ENCODE results near the gene MT1H. TPM values are rescaled to one million over a fixed set of nuclear protein-coding genes. Genes with fewer than 3 reads are reported as not detected.

The MT1H gene
- total and polyA plus RNA-seq, 9 of the 15 experiments (the other 6 are each of a cell fraction or from before 2014, with no cell fraction given) = 0.13 to 0.37 TPM; not detected in 7

GRCh38 chr16:56711862-56712261 is 42.2 kb downstream of the MT1H start (continued):
- TF ChIP-seq ZNF277 (CRISPR knock-in tag; IDR thresholded peaks at IDR 0.05; ENCODE audit: borderline replicate concordance) = no peak
- no peak for TF ChIP-seq MIER1 (IDR thresholded peaks at IDR 0.05; ENCODE audit: low read depth)
- TF ChIP-seq ZNF76 (CRISPR knock-in tag; IDR thresholded peaks at IDR 0.05; ENCODE audit: borderline replicate concordance) = no peak
- TF ChIP-seq CEBPG (CRISPR knock-in tag; IDR thresholded peaks at IDR 0.05) = no peak
- TF ChIP-seq CEBPG (tag; conservative IDR thresholded peaks at IDR 0.05 in 1 of 2, IDR thresholded peaks at IDR 0.05 in 1 of 2) = no peak

GRCh38 chr16:56713794-56714193 is 44.2 kb downstream of the MT1H start:
- POLR2A ChIA-PET = interaction anchor here (0.6 kb wide), 1 partner anchor 165 kb away, joined by 3 read pairs; no protein-coding TSS in a partner anchor
- Histone ChIP-seq H3K9me3 (replicated peaks; ENCODE audit: control insufficient read depth, insufficient read depth, low read depth, low read length) (no peaks in the 10 kb centered on the region), H3K9ac (ENCODE audit: insufficient read depth in 1 of 2, low read depth in 2 of 2, low read length in 2 of 2) (no peak overlapping the region), H4K20me1 (replicated peaks; ENCODE audit: control insufficient read depth, insufficient read depth, low read length) (no peaks in the 10 kb centered on the region), H3K27ac (ENCODE audit: extremely low read depth, low read depth, low read length) (no peak overlapping the region), H3K36me3 (ENCODE audit: control insufficient read depth, insufficient read depth, low read length) (no peaks in the 10 kb centered on the region), H3K4me2 (ENCODE audit: insufficient read depth, low read length) (no peak overlapping the region), H3K9me1 (ENCODE audit: control insufficient read depth, insufficient read depth, low read length) (no peaks in the 10 kb centered on the region), H3K4me1 (replicated peaks in 1 of 2; ENCODE audit: control insufficient read depth in 2 of 2, insufficient read depth in 2 of 2, low read length in 2 of 2) (no peaks in the 10 kb centered on the region; a peak in 1 of 5 replicates), H3K4me3 (no peak overlapping the region), H3K79me2 (ENCODE audit: control insufficient read depth, insufficient read depth, low read length) (no peaks in the 10 kb centered on the region), H2AFZ (ENCODE audit: low read depth, low read length) (no peak overlapping the region), H3K27me3 (ENCODE audit: control insufficient read depth in 2 of 2, insufficient read depth in 2 of 2, low read length in 2 of 2) (peaks cover 6 to 14% of the 10 kb centered on the region in 2 experiments; a peak in 4 of 5 replicates)
- no peak for TF ChIP-seq CBX2 (IDR thresholded peaks at IDR 0.05; ENCODE audit: insufficient read depth, low read length, poor library complexity, severe bottlenecking)
- TF ChIP-seq SETDB1 (IDR thresholded peaks at IDR 0.05; ENCODE audit: low read length) = no peak
- CTCF ChIA-PET (ENCODE audit: low intra/inter-chr PET ratio) = no interaction called here
- FAIRE-seq (no peak), DNase-seq (ENCODE audit: extremely low read depth in 1 of 4, low spot score in 3 of 4) (no peak), ATAC-seq (no peak)
- in situ Hi-C loops (cut with MboI) = no loop called here
- intact Hi-C loops (cut with micrococcal nuclease) = no loop called here
- 40% methylated on average over 2 of the region's 2 CpGs for WGBS (ENCODE audit: insufficient coverage, low coverage, missing lambda C conversion rate)
- BruUV-seq (replicated peaks) = no TSS peak

All from K562 (cell line).